MCF 10A (cell line): ENCODE data around the gene MAPK1IP1L. TPM values are rescaled to one million over a fixed set of nuclear protein-coding genes. Genes with fewer than 3 reads are reported as not detected.

ENCODE experiments used
- total RNA-seq: library from RNA; stranded (reverse); gene quantifications from 2 replicates; pipeline ENCODE4 v1.2.3, GENCODE V29; 2022

The MAPK1IP1L gene
- total RNA-seq, 1 experiment from 2014 or later = 118 TPM

Other genes starting within 250 kb of the MAPK1IP1L start
- gene GCH1, start 148.8 kb upstream of the MAPK1IP1L start, total RNA-seq = 7.1 and 8.6 TPM in 2 replicates
- 5.8 and 6.5 TPM in 2 replicates for gene WDHD1, start 24.5 kb upstream of the MAPK1IP1L start, total RNA-seq
- gene SOCS4, start 24.4 kb upstream of the MAPK1IP1L start, total RNA-seq = 24.6 and 29.6 TPM in 2 replicates
- 154 and 178 TPM in 2 replicates for gene LGALS3, start 77.6 kb downstream of the MAPK1IP1L start, total RNA-seq
- 13.4 and 17.6 TPM in 2 replicates for gene DLGAP5, start 139.9 kb downstream of the MAPK1IP1L start, total RNA-seq
- gene FBXO34, start 219.8 kb downstream of the MAPK1IP1L start, total RNA-seq = 12.0 and 13.7 TPM in 2 replicates